GM19468 (cell line): ENCODE measurements around the gene ESPN.
"Not testable (repeated sequence)": the region's sequence is repeated elsewhere in the genome, so short reads cannot be mapped to it uniquely, and the experiment has no call there.

Source experiments
- ATAC-seq: cut with Tn5 transposase; IDR thresholded peaks from one replicate; pipeline ENCODE4 v1.9.1; 2021; ENCODE audit warnings: mild to moderate bottlenecking, moderate library complexity, moderate number of reproducible peaks; ENCODE audit not compliant: unreplicated experiment; ENCODE audit errors: extremely low read depth

ESPN gene

GRCh38 chr1:6427441-6428390 is 3.1 kb downstream of the ESPN start:
- no peak for ATAC-seq

DNA sequence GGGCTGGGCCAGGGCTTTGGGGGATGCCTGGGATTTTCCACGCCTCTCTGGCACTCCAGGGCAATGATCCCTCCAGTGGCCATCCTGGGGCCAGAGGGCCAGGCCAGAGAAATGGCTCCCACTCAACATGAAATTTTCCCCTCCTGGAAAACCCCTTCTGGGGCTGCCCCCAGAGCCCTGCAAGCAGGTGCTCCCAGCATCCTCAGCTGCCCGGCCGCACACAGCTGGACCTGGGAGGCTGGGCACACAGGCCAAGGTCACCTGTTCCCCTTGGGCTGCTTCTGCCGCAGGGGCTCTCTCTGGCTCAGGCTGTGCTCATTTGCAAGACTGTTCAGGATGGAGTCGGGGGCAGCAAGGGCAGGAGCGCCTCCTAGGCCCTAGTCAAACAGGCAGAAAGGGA is 3.9 kb downstream of the ESPN start:
- ATAC-seq: not testable (repeated sequence)

DNA sequence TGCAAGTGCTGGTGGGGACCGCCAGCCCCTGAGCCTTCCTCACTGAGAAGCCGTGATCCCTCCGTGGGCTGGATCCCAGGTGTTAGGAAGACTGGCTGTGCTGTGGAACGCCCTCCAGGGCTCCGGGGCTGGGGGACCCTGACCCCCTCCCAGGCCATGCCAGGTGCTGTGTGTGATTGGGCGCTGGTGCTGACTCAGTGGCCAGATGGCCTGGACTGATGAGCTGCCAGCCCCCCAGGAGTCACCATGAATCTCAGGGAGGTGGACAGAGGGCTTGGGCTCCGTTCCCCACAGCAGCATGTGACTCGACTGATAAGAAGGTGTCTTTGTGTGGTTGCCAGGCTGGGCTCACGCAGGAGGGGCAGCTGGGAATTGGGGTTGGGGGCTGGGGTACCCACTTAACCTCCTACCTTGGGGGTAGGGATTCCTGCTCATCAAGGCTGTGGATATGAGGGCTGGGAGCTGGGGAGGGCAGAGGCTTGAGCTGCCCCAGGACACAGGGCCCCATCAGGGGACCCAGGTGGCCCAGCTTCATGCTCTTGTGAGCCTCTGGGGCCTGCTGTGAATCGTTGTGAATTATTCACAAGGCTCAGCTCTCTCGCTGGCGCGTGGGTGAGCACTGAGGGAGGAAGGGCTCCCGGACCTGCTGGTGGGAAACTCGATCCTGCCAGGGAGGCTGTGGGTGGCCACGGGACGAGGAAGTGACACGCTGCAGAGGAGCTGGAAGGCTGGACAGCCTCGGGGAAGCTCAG is 5.3 kb downstream of the ESPN start:
- not testable (repeated sequence) for ATAC-seq

- ATAC-seq: not testable (repeated sequence)
Observed at GRCh38 chr1:6431645-6432579, 7.3 kb downstream of the ESPN start.

GRCh38 chr1:6434186-6434585 is 9.6 kb downstream of the ESPN start:
- no peak for ATAC-seq

GRCh38 chr1:6435129-6435528 is 10.6 kb downstream of the ESPN start:
- ATAC-seq: no peak

DNA sequence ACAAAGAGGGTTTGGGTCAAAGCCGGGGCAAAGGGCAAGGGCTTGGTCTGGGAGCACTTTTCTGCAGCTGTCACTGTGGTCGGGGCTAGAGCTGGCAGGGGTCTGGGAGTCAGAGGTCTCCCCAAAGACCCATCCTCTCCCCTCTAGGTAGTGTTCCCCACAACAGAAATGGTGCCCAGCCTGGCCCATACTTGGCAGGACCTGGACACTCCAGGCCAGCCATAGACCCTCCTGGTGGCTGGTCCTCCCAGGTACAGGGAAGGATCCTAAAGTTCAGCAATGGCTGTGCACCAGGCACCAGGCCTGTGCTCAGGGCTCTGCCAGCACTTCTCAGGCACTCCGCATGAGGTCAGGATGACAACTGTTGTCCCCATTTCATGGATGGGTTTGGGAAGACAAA is 11.0 kb downstream of the ESPN start:
- ATAC-seq: no peak

DNA sequence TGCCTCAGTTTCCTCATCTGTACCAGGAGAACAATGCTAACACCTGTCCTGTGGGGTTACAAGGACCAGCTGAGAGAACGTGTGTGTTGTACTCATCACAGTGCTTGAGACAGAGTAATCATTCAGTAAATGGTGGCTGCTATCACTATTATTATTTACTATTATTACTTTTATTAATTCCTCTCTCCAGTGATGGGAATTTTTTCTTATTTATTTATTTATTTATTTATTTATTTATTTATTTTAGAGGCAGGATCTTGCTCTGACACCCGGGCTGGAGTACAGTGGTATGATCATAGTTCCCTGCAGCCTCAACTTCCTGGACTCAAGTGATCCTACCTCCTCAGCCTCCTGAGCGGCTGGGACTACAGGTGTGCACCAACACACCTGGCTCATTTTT is 11.7 kb downstream of the ESPN start:
- not testable (repeated sequence) for ATAC-seq

- ATAC-seq: not testable (repeated sequence)
Observed at GRCh38 chr1:6437012-6437700, 12.6 kb downstream of the ESPN start.

DNA sequence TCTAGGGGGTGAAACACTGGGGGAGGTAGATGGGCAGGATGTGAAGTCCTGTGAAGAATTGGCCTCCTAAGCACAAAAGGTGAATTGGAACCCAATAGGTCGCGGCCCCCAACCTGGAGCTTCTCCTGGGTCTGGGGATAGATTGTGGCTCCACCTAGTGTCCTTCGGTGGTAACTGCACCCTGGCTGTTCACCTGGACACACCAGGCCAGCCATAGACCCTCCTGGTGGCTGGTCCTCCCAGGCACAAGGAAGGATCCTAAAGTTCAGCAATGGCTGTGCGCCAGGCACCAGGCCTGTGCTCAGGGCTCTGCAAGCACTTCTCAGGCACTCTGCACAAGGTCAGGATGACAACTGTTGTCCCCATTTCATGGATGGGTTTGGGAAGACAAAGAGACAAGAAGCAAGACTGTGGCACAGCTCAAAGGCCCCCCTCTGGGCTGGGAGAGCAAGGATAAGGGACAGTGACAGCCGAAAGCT is 13.5 kb downstream of the ESPN start:
- no peak for ATAC-seq

DNA sequence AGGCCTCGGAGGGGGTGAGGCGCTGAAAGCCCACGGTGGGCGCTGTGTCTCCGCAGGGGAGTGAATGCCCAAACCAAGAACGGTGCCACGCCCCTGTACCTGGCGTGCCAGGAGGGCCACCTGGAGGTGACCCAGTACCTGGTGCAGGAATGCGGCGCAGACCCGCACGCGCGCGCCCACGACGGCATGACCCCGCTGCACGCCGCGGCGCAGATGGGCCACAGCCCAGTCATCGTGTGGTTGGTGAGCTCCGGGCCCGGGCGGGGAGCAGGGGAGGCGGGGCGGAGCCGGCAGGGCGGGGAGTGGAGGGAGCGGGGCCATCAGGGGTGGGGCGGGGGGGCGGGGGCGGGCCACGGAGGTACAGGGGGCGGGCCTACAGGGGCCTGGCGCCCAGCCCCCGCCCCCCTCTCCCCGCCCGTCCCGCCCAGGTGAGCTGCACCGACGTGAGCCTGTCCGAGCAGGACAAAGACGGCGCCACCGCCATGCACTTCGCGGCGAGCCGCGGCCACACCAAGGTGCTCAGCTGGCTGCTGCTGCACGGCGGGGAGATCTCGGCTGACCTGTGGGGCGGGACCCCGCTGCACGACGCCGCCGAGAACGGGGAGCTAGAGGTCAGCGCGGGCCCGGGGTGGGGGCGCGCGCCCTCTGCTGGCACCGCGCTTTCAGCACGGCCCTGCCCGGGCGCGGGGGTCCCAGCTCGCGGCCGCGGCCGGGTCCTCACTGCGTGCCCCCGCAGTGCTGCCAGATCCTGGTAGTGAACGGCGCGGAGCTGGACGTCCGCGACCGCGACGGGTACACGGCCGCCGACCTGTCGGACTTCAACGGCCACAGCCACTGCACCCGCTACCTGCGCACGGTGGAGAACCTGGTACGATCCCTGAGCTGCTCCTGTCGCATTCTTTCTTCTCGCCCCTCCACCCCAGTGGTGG is 15.9 kb downstream of the ESPN start:
- ATAC-seq: no peak

DNA sequence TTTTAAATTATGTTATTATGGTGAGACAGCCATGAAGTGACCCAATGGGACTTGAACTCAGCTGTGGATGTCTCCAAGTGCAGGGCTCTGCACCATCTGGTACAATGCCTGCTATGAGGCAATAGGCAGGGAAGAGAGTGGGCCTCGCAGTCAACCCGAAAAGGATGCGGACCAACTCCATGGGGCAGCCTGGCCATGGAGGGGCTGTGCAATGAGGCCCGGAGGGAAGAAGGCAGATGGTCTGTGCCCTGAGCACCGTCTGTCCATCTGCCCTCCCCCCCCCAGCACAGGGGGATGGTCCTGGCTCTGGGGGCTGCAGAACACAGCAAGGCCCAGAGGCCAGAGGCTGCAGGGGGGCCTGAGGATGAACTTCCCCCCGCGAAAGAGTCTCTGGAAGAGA is 17.0 kb downstream of the ESPN start:
- ATAC-seq: no peak

DNA sequence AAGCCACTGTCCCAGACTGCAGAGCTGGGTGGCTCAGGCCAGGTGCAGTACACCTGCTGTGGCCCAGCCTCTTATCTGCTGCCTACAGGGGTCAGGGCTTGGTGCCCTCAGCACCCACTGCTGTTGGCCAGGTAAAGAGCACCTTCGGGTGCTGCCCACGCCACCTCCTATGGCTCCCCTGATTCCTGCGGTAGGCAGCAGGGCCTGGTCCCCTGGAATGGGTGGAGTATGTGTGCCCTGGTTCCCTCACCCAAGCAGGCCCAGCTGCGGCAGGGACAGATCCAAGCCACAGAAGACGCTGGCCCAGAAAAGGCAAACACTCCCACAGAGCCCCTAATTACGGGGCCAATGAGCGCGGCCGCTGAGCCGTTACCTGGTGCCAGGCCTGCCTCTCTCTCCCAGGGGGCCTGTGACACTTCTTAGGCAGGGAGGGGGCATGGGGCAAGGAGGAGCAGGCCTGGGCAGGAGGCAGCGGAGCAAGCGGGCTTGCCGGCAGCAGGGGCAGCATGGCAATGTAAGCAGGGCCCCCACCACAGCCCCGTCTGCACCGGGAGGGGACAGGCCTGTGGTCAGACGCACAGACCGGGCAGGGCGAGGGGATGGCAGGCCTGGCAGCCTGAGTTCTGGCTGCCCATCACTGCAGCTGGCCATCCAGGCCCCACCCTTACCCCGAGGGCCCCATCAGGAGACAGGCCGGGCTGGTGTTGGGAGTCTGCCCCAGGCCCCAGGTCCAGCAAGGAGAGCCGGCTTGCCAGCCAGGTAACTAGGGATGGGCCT is 19.0 kb downstream of the ESPN start:
- no peak for ATAC-seq

- no peak for ATAC-seq
Observed at GRCh38 chr1:6444377-6444776, 19.8 kb downstream of the ESPN start.

DNA sequence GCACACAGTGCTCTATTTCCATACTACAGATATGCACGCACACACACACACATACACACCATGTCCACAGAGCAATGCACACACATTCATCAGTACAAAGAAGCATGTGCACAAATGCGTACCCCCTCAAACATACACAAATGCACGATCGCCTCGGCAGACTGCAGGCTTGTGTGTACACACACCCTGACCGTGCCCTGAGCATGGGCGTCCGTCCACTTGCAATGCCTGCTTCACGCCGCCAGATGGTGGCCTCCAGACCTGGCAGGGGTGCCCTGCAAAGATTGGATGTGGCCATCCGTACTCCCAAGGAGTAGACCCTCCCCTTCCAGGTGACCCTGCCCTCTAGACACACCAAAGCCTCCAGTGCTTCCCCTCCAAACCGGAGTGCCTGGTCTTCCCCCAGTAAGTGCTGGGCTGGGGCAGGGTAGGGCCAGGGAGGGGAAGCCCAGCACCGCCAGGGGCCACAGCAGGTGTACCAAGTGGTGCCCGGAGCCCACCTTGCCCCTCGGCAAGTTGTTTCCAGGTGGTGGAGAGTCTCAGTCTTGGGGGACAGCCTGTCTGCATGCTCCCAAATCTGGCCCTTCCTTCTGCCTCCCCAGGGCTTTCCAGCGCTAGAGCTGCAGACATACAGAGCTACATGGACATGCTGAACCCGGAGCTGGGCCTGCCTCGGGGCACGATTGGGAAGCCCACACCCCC is 20.6 kb downstream of the ESPN start:
- ATAC-seq: no peak

DNA sequence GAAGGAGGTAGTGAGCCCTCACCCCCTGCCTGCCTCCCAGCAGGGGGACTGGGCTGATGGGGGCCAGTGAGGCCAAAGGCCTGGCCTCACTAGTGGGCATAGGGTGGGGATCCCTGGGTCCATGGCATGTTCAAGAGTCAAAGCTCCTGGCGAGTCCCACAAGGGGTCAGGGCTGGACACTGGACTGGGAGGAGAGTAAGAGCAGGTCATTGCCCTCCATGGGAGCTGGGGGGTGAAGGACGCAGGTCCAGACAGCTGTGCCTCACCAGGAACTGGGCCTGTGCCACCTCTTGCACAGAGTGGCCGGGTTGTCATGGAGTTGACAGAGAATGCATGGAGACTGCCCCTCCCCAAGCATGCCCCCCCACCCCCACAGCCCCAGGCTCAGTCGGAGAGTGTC is 21.4 kb downstream of the ESPN start:
- ATAC-seq: not testable (repeated sequence)

- ATAC-seq: no peak
Observed at GRCh38 chr1:6446665-6447015, 22.1 kb downstream of the ESPN start.
